Activated naive CD4-positive, alpha-beta T cell treated with anti-CD3 and anti-CD28 coated beads, Interleukin-2, amount 50 U/mL, for 72 hours (primary cell): Measurements from ENCODE around the gene TSPAN9. TPM values are rescaled to one million over a fixed set of nuclear protein-coding genes. Genes with fewer than 3 reads are reported as not detected.

Experiments
- ATAC-seq, 2 donors: fragments of 150-1000 bp; cut with Tn5 transposase; 2 replicates each; pipeline ENCODE4 v1.10.0; 2021; ENCODE audit warnings: mild to moderate bottlenecking in 2 of 2, moderate library complexity in 2 of 2
- DNase-seq, 2 donors: peaks; one replicate each; pipeline ENCODE4 v3.0.0; 2021 to 2022; ENCODE audit warnings: low spot score in 2 of 2
- H3K27ac Mint-ChIP-seq, 2 donors: one replicate each; pipeline ENCODE4 v1.8.0; 2022; ENCODE audit warnings: mild to moderate bottlenecking in 2 of 2, mixed read lengths in 2 of 2
- H3K36me3 Mint-ChIP-seq, 2 donors: one replicate each; pipeline ENCODE4 v1.8.0; 2022; ENCODE audit warnings: mixed read lengths in 2 of 2
- H3K9me3 Mint-ChIP-seq, 2 donors: one replicate each; pipeline ENCODE4 v1.8.0; 2022; ENCODE audit warnings: mixed read lengths in 2 of 2
- total RNA-seq, 2 donors: library from RNA; stranded (reverse); gene quantifications; one replicate each; pipeline ENCODE4 v1.2.3, GENCODE V29; 2022

TSPAN9 gene
- total RNA-seq, 2 donors from 2014 or later, result 0.50 to 0.97 TPM

DNA sequence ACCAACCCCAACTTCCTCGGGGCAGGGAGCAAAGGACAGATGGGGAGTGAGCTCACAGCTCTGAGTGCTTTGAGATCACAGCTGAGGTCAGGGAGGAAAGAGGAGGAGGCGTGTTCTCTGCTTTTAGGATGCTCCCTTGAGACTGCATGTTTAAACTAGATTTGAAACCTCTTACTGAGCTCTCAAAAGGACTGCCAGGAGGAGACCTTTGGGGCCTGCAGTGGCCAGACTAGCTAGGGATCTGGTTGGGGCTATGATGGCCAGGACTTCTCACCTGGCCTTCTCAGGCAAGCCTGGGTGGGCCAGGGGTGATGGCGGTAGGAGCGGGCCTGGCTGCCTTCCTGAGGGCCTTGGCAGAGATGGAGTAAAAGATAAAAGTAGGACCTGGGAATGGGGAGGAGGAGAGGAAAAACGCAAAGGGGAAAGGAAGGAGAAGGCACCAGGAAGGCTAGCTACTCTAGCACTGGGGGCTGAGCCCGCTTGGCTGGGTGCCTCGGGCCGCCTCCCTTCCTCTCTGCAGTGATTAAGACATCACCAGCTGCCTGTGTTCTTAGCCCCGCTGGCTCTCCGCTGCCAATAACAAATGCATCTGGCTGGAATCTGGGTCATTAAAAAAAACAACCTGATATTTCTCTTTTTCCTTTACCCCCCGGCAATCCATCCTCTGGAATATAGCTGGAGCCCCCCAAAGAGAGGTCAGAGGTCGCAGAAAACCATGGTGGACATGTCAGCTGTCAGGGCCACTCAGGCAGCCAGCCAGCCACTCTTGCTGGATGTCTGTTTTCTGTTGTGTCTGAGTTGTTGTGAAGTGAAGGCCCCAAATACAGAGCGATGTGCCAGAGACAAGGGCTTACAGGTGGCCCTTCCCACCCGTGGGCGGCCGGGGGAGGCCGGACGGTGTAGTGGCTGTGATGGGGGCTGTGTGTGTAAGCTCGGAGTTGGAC, 141.3 kb downstream of the TSPAN9 start:
- peak overlapping the region in 1 of 2 donors; percentile 73 for H3K27ac Mint-ChIP-seq
- no peak for ATAC-seq
- H3K9me3 Mint-ChIP-seq, result no peaks in the 10 kb centered on the region
- H3K36me3 Mint-ChIP-seq, result no peaks in the 10 kb centered on the region
- no peak for DNase-seq

DNA sequence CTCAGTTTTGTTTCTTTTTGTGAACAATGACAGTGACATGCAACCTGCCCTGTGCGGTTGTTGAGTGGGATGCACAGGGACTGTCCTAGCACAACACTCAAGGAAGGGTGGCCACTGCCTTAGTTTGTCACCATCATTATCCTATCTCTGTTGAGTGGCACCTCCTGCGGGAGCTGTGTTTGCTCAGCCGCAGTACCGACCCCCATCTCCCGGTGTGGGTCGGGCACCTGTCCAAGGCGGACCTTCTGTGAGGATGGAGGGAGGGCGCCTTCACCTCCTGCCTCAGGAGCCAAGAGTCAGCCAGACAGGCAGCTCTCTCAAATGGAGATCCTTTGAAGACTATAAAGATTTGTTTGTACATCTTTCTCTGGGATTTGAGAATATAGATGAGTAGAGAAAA, 142.1 kb downstream of the TSPAN9 start:
- no peaks in the 10 kb centered on the region for H3K9me3 Mint-ChIP-seq

DNA sequence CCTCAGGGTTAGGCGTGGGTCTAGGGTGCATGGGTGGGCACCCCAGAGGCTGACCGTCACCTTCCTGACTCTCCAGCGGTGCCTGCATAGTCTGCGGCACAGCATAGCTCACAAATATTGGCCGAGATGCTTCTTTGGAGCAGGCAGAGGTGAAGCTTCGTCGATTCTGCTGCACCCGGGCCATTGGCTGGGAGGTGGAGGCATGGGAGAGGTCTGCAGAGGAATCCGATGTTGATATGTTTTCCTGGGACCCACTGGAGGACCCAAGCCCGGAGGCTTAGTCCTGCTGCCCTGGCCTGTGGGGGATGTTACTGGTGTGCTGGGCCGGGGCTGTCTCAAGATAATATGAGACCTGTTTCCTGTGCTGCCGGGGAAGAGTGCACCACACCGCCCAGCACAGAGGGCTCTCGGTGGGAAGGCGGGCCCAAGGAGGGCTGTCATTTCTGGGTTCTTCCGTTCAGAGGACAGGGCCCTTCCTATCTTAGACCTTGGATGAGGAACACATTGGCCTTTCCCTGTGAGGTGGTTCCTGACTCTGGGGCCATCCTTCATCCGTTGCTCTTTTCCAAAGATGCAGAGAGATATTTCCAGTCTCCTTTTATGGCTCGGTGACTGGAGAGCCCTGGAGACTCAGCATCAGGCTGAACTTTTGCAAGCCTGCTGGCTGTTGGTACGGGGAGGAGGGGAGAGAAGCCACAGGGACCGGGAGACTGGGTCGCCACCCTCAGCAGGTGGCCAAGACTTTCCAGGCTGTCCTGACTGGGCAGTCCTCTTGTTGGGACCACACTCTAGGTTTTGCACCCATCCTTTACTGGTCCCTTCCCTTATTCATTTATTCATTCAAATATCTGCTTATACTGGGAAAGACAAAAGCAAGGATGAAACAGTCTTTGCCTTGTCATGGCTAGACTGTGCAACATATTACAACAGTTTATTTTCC, 143.5 kb downstream of the TSPAN9 start:
- no peaks in the 10 kb centered on the region for H3K36me3 Mint-ChIP-seq
- no peak overlapping the region for H3K27ac Mint-ChIP-seq
- no peaks in the 10 kb centered on the region for H3K9me3 Mint-ChIP-seq
- ATAC-seq (no peak), DNase-seq (no peak)

More for the DNA sequence above, 142.1 kb downstream of the TSPAN9 start:
- DNase-seq (no peak), ATAC-seq (no peak)
- no peak overlapping the region for H3K27ac Mint-ChIP-seq
- H3K36me3 Mint-ChIP-seq, result no peaks in the 10 kb centered on the region

DNA sequence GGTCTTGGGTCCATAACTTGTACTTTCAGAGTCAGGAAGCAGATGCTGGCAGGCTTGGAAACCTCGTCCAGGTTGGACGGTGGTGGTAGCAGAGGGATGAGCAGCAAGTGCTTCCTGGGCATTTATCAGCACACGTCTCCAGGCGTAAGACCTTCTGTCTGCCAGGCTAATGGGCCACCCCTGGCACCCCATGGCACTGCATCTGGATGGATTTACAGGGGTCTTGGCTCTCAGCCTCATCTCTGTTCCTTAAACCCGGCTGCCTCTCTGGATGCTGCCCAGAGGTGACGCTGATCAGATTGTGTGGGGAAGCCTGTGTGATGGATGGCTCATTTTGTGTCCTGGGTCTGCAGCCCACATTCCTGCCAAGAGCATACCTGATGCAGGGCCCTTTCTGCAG, 145.1 kb downstream of the TSPAN9 start:
- H3K9me3 Mint-ChIP-seq, result no peaks in the 10 kb centered on the region
- H3K27ac Mint-ChIP-seq, result no peak overlapping the region
- no peak for DNase-seq
- ATAC-seq, result no peak
- no peaks in the 10 kb centered on the region for H3K36me3 Mint-ChIP-seq

DNA sequence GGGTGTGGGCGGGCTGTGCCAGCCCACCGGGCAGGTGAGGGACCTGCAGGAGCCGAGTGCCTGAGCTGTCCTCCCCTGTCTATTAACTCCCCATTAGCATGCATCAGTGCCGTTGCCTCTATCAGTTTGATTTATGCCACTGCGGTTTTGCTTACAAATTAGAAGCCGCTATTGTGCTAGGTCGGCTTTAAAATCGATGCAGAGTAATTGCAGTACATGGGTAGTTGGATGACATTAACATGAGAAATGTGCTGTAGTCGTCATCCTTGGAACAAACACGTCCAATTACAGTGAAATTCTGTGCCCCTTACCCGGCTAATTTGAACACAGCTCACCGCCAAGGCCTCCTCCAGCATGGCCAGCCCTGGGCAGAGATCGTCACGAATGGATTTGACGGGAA, 145.8 kb downstream of the TSPAN9 start:
- no peak for DNase-seq
- no peak for ATAC-seq
- H3K27ac Mint-ChIP-seq, result no peak overlapping the region
- no peaks in the 10 kb centered on the region for H3K9me3 Mint-ChIP-seq
- no peaks in the 10 kb centered on the region for H3K36me3 Mint-ChIP-seq

DNA sequence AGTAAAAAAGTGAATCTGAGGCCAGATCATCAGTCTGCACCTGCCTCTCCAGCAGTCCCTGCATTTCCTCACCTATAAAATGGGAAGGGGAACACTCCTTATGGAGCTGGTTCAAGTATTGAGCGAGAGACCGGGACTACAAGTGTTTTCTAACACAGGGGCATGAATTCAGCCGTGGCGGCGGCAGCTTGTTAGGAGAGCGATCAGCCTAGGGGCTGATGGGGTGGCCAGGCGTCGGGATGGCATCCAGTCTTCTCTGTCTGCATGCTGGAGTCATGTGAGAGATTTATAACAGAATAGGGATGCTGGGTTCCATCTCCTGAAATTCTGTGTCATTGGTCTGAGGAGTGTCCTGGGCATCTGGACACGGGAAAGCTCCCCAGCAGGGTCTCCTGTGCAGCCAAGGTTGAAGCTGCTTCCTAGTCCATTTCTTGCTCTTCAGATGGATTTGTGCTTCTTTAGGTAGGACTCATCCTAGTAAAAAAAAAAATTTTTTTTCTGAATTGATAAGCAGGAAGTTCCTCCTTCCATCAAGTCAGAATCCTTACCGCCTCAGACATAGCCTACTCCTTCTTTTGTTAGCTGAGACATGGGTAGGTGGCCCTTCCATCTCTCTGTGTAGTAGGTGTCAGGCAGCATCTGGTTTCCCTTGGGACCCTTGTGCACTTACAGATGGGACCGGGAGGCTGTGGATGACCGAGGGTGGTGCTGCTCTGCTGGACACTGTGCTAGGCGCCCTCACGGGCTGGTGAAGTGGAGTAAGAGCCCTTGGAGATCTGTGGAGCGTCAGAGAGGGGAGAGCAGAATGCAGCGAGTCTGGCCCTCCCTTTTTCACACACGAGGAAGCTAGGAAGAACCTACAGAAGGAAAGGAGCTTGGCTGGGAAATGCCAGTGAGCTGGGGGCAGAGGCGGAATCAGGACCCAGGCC, 146.7 kb downstream of the TSPAN9 start:
- peak overlapping the region in 1 of 2 donors; percentile 19 for H3K27ac Mint-ChIP-seq
- H3K9me3 Mint-ChIP-seq, result no peaks in the 10 kb centered on the region
- no peak for DNase-seq
- ATAC-seq, result no peak
- H3K36me3 Mint-ChIP-seq, result peaks cover 0 to 2% of the 10 kb centered on the region in 2 donors

DNA sequence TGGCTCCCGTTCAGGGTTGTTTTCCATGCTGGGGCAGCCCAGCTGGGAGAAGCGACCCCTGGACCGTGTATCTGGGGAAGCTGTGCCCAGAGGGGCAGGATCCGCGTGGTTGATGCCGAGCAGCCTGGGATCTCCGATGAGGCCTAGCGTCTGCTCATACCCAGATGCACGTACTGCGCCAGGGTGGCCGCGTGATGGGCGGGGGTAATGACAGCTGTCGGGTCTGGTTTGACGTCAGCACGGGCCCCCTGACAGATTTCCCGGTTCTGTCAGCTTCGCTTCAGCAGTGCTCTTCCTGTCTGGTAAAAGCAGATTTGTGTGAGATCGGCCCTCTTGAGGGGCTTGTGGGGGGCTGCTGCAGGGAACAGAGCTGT, 147.3 kb downstream of the TSPAN9 start:
- Mint-ChIP-seq H3K36me3 (peaks cover 0 to 8% of the 10 kb centered on the region in 2 donors), H3K27ac (peak overlapping the region in 1 of 2 donors; percentile 19), H3K9me3 (no peaks in the 10 kb centered on the region)
- ATAC-seq, result no peak
- no peak for DNase-seq

DNA sequence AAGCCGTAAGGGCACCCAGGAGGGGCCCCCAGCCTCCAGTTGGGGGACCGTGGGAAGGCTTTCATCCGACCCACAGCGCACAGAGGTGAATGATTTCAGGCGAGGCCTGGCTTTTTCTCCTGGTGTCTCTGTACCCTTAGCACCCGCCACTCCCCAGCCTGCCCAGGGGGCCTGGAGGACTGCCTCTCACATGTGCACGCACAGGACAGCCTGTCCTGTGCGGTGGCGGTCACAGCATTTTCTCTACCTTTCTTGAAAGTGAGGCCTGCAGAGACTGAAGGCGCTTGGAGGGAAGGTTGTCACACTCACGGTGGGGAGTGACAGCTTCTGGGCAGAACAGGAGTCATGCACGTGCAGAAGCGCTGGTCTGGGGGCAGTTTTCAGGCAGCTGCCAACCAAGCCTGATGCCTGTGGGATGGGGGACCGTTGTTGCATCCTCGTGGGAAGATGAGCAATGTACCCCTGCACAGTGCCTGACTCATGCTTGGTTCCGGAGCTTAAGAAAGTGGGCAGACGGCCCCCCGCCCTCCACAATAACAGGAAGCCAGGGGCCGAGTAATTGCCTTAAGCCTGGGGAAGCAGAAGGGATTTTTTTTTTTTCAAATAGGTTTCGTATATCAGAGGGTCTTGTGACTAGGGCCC, 148.1 kb downstream of the TSPAN9 start:
- ATAC-seq (peak; percentile 28 to 58), DNase-seq (no peak)
- Mint-ChIP-seq H3K9me3 (no peaks in the 10 kb centered on the region), H3K27ac (no peak overlapping the region), H3K36me3 (peaks cover 0 to 9% of the 10 kb centered on the region in 2 donors)

DNA sequence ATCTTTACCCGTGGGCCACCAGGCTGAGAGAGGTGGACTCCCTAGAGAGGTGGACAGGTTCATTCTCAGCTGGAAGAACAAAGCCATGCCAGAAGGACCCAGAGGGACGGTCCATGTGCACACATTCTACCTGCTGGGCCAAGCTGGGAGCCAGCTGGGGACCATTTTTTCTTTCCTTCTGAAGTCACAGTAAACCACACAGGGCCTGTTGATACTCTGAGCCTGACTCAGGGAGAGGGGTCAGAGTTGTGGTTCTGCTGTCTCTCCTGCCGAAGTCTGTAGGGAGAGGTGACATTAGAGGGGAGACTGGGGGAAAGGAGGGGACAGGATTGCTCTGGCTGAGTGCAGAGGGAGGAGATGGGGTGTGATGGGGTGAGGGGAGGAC, 148.6 kb downstream of the TSPAN9 start:
- ATAC-seq (peak in 1 of 2 donors; percentile 60), DNase-seq (no peak)
- no peak overlapping the region for H3K27ac Mint-ChIP-seq

DNA sequence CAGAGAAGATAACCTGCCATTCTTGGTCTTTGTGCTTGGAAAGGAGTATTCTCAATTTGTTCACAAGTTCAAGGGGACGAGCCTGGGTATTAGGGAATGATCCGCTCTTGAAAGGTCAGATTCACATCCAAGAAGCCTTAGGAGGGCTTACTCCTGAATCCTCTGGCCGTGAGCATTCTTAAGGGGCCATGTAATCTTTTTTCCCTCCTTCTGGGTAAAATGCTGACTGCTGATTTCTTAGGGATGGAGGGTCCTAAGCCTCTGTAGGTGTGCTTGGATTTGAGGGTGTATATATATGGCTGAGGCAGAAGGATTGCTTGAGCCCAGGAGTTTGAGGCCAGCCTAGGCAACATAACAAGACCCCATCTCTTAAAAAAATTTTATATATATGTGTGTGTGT, 149.1 kb downstream of the TSPAN9 start:
- DNase-seq, result no peak
- ATAC-seq, result no peak
- Mint-ChIP-seq H3K9me3 (no peaks in the 10 kb centered on the region), H3K36me3 (peaks cover 0 to 9% of the 10 kb centered on the region in 2 donors), H3K27ac (no peak overlapping the region)

More for the DNA sequence above, 148.6 kb downstream of the TSPAN9 start:
- Mint-ChIP-seq H3K36me3 (peaks cover 0 to 9% of the 10 kb centered on the region in 2 donors), H3K9me3 (no peaks in the 10 kb centered on the region)

DNA sequence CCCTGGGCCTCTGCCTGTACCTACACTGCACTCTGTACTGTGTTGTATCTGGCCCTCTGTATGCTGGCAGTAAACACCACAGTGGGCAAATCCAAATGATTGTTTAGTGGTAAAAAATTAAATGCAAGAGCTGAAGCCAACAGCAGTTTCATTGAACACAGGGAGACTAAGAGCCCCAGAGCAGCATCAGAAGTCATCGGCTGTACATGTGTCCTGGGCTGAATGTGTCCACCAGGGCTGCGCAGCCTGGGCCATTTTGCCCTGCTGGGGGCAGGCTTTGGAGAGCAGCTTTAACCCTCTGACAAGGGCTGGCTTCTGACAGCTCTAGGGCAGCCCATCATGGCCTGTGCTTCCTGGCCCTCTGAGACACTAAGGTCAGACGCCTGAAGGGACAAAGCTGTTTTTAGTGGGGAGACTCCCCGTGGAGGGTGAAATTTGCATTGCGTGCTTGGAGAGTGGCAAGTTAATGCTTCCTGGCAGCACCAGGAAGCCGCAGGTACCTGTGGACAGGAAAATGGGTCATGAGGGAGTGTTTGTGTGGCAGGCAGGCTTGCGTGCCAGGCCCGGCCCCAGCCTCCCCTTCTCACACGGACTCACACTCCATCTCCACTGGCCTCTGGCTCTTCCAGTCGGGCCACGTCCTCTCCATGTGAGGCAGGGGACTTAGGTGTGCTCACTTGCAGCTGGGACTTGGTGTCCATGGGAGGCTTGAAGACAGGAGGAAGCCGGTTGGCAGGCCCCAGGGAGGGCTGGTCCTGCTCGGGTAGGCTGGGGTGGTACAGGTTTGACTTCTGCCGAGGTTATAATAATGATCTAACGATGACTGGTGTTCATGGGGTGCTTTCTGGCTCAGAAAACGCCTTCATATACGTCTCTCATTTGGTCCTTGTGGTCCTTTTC, 150.1 kb downstream of the TSPAN9 start:
- DNase-seq (no peak), ATAC-seq (no peak)
- H3K27ac Mint-ChIP-seq, result peak overlapping the region in 1 of 2 donors; percentile 36
- H3K9me3 Mint-ChIP-seq, result no peaks in the 10 kb centered on the region
- peaks cover 0 to 9% of the 10 kb centered on the region in 2 donors for H3K36me3 Mint-ChIP-seq

DNA sequence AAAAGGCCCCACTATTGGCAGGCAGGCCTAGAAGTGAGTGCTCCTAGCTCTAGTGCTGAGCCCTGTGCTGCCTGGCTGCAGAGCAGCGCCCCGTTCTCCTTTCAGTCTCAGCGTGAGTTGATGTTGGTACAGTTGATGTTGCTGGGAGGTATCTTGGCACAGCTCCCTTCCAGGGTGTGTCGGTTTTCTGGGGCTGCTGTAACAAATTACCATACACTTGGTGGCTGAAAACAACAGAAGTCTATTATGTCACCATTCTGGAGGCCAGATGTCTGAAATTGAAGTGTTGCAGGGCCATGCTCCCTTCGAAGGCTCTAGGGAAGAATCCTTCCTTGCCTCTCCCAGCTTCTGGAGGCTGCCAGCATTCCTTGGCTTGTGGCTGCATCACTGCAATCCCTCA, 151.4 kb downstream of the TSPAN9 start:
- peak overlapping the region in 1 of 2 donors; percentile 24 for H3K27ac Mint-ChIP-seq
- no peak for ATAC-seq

DNA sequence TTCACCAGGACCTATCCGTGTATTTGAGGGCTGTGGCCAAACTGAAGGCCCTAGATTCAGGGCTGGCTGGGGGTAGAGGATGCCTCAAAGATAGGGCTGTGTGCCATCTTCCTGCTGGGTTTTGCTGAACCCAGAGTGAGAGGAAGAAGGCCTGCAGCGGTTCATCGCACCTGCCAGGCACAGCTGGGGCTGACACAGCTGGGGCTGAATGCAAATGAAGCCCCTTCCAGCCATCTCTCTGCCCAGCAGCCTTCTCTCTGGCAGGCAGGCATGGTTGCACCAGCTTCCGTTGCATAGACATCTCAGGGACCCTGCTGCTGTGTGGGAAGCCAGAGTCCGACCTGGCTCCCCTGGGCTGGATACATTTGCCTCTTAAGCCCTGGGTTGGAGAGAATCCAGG, 152.4 kb downstream of the TSPAN9 start:
- DNase-seq (no peak), ATAC-seq (no peak)
- Mint-ChIP-seq H3K36me3 (peaks cover 0 to 9% of the 10 kb centered on the region in 2 donors), H3K9me3 (no peaks in the 10 kb centered on the region), H3K27ac (peak overlapping the region in 1 of 2 donors; percentile 24)

More for the DNA sequence above, 151.4 kb downstream of the TSPAN9 start:
- H3K9me3 Mint-ChIP-seq, result no peaks in the 10 kb centered on the region
- H3K36me3 Mint-ChIP-seq, result peaks cover 0 to 9% of the 10 kb centered on the region in 2 donors
- DNase-seq, result no peak

DNA sequence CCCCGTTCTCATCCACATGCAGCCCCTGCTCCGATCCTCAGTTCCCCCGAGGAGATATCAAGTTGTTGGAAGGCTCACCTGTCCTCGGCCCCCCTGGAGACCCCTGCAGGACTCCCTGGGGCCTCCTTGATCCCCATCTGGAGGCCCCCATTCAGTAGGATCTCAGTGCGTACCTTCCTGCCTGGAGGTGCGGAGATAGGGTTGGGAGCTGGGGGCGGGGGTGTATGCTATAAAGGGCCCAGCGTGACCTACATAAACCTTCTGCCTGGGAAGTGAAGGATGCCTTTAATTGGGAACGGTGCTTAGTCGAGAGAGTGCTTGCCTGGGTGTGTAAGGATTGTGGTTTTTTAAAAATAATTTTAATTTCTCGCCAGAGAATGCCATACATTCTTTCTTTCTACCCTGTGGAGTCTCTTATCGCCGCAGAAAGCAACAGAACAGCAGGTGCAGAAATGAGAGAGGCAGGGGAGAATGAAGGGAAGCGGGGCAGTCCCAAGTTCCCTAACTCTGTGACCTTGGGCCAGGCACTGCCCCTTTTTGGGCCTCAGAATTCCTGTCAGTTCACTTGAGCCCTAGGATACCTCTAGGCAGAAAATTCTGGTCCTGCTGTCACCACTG, 153.7 kb downstream of the TSPAN9 start:
- Mint-ChIP-seq H3K36me3 (peaks cover 0 to 9% of the 10 kb centered on the region in 2 donors), H3K9me3 (no peaks in the 10 kb centered on the region), H3K27ac (no peak overlapping the region)
- DNase-seq (no peak), ATAC-seq (no peak)
